NCI-H2227 treated with DMSO at 0.1 percent for 48 hours (cell line): ENCODE results near the gene POU2AF3.
"Not testable (repeated sequence)": the region's sequence is repeated elsewhere in the genome, so short reads cannot be mapped to it uniquely, and the experiment has no call there.

ENCODE experiments used
- DNase-seq: peaks from one replicate; lab custom pipeline; 2025; lab: John Stamatoyannopoulos, UW

POU2AF3 gene

DNA sequence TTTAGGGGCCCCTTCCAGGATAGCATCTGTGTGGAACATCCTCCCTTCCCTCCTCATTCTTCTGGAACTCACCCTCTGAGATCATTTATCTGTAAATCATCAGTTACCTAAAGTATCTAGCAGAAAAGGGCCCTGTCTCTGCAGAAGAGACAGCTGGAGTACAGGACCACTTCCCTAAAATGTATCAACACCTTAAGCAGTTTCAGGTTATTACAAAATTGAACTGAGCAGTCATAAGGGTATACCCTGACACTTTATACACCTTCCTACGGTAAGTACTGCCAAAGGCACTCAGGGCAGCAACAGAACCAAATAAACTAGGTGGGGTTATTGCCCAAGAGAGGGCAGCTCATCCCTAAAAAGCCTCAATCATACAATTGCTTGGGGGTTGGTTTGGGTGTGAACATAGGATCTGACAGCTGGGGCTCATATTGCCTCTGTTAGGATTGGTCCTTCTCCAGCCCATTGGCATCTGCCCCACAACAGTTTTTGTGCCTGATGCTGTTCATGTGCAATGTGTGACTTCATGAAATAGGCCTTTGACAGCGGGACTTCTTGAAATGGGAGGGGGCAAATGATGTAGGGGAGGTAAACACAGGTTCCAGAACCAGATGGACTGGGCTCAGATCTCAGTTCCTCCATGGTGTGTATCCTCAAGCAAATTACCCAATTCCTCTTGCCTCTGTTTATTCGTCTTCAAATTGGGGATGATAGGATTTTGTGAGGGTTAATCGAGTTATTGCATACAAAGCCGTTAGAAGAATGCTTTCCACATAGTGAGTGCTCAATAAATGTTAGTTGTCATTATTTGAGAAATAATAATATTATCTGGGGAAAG is 2.9 kb downstream of the POU2AF3 start:
- DNase-seq: no peak

- no peak for DNase-seq
These were observed 3.4 kb downstream of the POU2AF3 start for GRCh38 chr11:111301842-111302118.

DNA sequence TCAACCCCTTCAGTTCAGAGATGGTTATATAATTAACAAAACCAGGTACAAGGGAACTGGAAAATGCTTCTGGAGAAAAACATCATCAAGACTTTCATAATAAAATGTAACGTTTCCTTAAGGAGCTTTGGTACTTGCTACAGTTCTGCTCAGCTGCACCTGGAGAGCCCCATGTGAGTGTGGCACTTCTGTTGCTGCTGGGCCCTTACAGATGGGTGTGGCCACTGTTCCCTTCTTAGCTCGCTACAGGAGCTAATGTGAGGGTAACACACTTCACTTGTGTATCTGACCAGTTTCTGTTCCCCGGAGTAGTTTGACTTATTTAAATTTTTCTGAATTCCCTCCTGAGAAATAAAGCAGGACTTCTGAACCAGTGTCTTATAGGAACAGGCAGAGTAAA is 4.0 kb downstream of the POU2AF3 start:
- DNase-seq: no peak

DNA sequence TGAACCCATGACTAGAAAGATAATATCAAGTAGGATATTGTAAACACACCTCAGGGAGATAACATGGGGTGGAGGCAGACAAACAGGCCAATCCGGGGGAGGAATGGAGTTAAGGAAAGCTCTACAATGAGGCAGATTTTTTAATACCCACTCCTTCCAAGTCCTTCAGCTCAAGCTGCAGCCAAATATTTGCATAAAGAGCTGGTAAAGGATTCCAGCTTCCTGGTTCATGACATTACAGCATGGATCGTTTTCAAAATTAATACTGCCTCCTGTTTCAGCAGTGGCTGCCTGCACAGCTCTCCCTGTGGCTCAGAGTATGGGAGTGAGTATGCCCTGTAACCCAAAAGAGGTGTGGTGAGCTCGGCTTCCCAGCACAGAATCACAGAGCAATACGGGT is 5.1 kb downstream of the POU2AF3 start:
- DNase-seq: no peak

GRCh38 chr11:111305162-111305802 is 6.9 kb downstream of the POU2AF3 start:
- no peak for DNase-seq

GRCh38 chr11:111305876-111306275 is 7.5 kb downstream of the POU2AF3 start:
- no peak for DNase-seq

- DNase-seq: no peak
These were observed 8.0 kb downstream of the POU2AF3 start for GRCh38 chr11:111306321-111306720.

- no peak for DNase-seq
These were observed 9.2 kb downstream of the POU2AF3 start for GRCh38 chr11:111307472-111308108.

GRCh38 chr11:111308140-111308539 is 9.8 kb downstream of the POU2AF3 start:
- DNase-seq: peak; percentile 62

DNA sequence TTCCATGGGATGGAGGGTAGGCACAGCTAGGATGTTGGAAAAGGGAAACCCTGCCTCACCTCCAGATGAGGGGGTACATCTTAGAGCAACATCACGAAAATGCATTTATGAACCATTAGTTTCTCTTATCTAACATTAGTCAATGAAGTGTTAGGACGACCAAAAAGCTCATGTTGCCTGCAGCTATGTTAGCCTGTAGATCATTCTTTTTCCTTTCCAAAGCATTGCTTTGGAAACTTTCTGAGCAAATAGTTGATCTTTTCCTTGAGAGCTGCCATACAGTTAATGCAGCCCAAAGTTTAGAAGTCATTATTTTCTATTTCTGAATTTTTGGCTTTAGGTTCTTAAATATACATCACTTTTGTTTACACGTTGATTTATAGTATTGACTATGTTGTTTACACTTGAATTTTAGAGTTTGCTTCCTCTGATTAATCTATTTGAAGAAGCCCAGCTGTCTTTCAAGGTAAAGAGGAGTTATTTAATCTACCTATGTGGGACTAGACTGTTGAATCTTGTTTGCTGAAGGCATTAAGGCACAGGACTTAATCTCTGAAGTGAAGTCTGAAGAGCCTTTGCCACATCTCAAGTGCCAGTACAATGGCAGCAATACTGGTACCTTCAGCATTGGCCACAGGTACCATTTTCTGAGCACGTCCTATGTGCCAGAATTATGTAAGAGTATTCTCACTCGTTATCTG is 11.0 kb downstream of the POU2AF3 start:
- DNase-seq: no peak

GRCh38 chr11:111310088-111310487 is 11.7 kb downstream of the POU2AF3 start:
- no peak for DNase-seq

DNA sequence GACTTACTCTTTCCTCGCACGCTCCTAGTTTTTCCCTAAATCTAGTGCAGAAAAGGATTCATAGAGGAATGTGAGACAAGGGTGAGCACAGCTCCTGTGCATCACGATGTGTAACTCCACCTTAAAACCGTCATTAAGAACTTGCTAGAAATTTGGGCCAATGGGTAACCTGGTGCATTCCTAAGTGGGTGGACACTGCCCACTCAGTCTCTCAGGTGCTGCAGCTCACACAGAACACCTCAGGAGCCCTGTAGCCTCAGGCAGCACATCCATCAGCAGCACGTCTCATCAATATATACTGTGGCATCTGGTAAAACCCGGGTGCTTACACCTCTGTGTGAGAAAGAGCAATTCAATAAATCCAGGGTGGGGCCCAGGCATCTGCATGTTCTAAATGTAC is 12.4 kb downstream of the POU2AF3 start:
- no peak for DNase-seq

DNA sequence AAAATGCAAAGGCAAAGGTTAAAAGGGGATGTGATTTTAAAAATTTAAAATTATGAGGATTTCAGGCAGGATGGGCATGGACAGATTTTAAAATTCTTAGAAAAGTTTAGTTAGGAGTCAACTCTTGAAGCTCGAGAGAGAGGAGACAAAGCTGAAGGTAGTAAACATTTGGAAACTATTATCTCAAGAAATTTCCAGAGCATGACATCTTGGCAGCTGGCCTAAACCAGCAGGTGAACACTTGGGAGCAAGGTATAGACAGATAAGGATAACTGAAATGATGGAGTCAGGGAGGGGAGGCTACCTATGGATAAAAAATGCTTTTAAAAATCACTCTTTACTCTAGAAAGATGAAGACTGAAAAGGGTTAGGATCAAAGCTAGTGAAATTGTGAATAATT is 13.7 kb downstream of the POU2AF3 start:
- no peak for DNase-seq

- no peak for DNase-seq
These were observed 20.9 kb downstream of the POU2AF3 start for GRCh38 chr11:111319296-111319695.

- DNase-seq: not testable (repeated sequence)
These were observed 21.9 kb downstream of the POU2AF3 start for GRCh38 chr11:111320199-111320598.

DNA sequence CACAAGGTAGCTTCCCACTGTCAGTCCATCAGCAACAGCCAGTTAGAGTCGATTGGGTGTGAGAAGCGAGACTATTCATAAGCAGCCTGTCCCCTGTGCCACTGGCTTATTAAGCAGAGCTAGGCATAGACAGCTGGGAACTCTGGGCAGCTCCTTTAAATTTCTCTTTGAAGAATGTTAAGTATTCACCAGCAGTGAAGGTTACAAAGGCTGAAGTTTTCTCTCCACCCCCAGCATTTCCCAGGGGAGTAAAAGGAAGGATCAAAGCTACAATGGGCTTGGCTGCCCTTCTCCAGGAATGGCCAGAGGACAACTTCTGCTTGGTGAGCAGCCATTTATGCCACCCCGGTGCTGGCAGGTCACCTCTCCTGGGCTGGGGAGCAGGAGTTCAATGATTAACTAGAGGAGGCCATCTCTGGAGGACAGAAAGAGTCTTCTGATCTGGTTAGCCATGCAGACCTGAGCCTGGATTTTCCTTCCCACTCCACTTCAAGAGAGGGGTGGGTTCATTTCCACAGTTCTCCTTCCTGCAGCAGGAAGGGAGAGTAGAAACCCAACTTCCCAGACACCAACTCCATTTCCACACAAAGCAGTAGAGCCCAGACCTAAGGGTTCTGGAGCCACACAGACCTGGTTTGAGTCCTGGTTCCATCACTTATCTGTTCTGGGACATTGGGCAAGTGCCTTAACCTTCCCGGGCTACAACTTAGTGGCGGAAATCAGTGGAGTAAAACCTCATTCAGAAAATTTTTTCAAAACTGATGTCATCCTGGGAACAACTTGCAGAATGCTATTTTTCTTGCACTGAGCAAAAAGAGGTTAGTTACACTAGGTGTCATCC is 22.6 kb downstream of the POU2AF3 start:
- no peak for DNase-seq

- DNase-seq: no peak
These were observed 24.2 kb downstream of the POU2AF3 start for GRCh38 chr11:111322534-111322933.

- DNase-seq: no peak
These were observed 26.0 kb downstream of the POU2AF3 start for GRCh38 chr11:111324277-111324720.

DNA sequence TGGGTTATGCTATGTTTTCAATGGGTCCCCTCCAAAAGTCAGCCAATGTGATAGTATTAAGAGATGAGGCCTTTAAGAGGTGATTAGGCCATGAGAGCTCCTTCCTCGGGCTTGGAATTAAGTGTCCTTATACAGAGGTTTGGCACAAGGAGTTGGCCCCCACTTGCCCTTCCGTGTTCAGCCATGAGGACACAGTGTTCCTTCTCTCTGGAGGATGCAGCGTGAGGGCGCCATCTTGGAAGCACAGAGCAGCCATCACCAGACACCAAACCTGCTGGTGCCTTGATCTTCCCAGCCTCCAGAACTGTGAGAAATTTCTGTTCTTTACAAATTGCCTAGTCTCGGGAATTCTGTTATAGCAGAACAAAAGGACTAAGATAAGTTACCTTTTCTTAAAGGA is 26.9 kb downstream of the POU2AF3 start:
- DNase-seq: no peak

DNA sequence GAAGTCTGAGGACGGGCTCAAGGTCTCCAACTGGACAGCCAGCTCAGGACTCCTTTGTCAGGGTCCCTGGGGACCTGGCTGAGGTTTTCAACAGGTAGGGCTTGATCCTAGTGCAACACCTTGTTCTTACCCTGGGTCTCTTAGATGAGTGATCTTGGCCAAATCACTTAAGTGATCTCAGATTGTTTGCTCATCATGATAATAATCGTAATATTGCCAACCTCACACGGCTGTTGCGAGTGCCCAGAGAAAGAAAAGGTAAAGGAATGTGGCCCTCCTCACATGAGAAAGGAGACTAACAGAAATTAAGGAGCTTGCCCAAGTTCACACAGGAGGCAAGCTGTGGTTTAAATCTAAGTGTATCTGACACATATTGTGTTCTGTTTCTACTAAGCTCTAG is 28.5 kb downstream of the POU2AF3 start:
- no peak for DNase-seq

GRCh38 chr11:111327908-111328624 is 29.7 kb downstream of the POU2AF3 start:
- no peak for DNase-seq
